OCI-M2 (cell line): ENCODE measurements around the gene ROPN1L.

ENCODE experiments used
- DNase-seq: peaks from one replicate; lab custom pipeline; 2025; ENCODE audit not compliant: unreplicated experiment; lab: John Stamatoyannopoulos, UW

ROPN1L gene

GRCh38 chr5:10427201-10427600, 14.5 kb upstream of the ROPN1L start:
- DNase-seq = no peak

DNA sequence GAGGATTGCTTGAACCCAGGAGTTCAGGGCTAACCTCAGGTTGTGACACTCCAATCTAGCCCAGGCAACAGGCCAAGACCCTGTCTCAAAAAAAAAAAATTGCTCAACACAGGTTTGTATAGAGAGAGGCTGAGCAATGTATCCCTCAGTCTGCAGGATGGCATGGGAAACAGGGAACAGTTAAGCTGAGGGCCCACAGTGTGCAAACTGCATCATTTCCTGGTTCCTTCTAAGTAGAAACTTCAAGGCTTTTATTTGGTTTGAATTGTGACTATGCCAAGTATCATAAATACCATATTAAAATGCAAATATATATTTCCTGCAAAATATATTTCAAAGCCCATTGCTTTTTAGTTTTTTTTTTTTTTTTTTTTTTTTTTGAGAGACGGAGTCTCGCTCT, 13.7 kb upstream of the ROPN1L start:
- no peak for DNase-seq

GRCh38 chr5:10431415-10431814, 10.3 kb upstream of the ROPN1L start:
- DNase-seq = no peak

- DNase-seq = no peak
Observed at GRCh38 chr5:10432059-10433008, 9.3 kb upstream of the ROPN1L start.

DNA sequence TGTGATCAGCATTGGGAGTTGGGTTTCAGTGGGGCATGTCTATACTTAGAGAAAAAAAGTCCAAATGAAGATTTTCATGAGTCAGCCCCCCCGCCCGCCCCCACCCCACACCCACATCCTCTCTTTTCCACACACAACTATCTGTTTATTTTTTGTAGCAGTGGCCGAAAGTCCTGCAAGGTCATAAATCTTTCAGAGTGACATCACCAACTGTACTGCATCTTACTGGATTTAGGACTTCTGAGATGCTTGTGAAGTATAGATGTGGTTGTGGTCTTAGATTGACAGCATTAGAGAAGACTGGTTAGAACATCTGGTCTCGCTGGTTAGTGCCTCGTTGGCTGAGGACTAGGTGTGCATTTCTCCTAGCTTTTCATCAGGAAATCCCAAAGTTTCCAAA, 7.3 kb upstream of the ROPN1L start:
- DNase-seq = no peak

- no peak for DNase-seq
Observed at GRCh38 chr5:10438301-10438700, 3.4 kb upstream of the ROPN1L start.

GRCh38 chr5:10439692-10440091, 2.0 kb upstream of the ROPN1L start:
- DNase-seq = no peak

- DNase-seq = no peak
Observed at GRCh38 chr5:10440367-10440990, 1.2 kb upstream of the ROPN1L start.

GRCh38 chr5:10441992-10442435, 335 bp downstream of the ROPN1L start:
- no peak for DNase-seq

DNA sequence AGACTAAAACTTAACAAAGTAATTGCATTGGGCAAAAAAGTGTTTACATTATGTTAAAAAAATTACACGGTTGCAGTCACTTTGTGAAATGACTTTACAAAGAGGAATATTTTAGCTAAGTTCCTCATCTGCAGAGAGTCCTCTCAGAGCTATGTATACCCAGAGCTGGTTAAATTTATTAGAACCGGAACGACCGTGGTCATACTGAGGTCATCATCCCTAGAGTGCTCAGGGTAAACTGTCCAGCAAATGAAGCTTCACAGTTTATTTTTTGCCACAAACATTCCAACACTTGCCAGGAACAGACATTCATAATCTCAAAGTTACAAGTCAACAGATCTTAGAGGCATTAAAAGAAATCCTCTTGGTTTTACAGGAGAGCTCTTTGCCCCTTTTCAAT, 897 bp downstream of the ROPN1L start:
- DNase-seq = no peak

DNA sequence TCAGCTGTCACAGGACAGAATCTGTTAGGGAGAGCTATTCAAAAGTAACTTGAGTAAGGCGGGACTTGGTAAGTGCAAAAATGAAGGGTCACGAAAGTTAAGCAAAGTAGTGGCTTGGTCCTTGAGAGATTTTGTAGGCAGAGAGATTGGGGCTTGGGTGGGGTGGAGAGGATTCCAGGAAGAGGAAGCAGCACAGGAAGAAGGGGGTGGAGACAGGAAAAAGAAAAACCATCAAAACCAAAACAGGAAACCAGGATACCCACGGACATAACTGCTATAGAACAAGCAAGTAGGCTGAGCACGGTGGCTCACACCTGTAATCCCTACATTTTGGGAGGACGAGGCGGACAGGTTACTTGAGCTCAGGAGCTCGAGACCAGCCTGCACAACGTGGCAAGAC, 3.7 kb downstream of the ROPN1L start:
- DNase-seq = no peak

DNA sequence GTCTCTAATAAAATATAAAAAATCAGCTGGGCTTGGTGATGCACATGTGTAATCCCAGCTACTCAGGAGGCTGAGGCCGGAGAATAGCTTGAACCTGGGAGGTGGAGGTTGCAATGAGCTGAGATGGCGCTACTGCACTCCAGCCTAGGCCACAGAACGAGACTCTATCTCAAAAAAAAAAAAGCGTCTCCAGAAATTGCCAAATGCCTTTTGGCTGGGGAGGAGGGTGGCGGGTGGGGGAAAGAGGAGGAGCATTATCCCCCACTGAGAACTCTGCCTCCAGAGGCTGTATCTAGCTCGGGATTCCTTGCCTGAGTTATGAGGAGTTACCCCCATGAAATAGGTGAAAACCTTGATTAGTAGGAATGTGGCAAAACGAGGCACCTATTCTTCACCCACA, 4.8 kb downstream of the ROPN1L start:
- no peak for DNase-seq

- no peak for DNase-seq
Observed at GRCh38 chr5:10447041-10447440, 5.4 kb downstream of the ROPN1L start.

- DNase-seq = no peak
Observed at GRCh38 chr5:10448754-10449360, 7.2 kb downstream of the ROPN1L start.

DNA sequence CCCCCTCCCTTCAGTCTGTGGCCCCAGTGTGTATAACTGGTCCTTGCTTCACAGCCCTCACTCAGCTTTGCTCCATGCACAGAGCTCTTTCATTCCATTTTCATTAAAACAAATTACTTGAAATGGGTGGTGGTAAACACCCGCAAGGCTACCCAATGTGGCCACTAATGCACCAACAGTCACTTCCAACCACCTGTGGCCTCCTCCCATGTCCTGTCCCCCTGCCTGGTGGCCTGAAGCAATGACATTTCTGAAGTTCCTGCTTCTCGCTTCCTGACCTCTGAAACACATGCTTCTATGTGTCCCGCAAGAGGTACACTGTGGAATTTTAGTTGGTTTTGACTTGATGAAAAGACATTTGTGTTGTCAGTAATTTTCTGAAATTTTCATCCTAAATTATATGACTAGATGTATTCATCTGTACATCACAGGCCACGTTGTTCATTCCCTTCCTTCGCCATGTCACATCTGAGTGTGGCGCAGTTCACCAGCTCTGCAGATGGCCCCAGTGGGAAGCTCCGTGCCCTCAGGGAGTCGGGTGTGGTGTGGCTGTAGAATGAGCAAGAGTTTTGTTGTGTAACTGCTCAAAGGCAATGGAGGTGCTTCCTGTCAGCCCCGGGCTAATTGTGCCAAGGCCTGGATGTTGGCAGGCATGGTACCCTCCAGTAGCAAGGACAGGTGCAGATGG, 9.6 kb downstream of the ROPN1L start:
- no peak for DNase-seq

- no peak for DNase-seq
Observed at GRCh38 chr5:10452768-10453331, 11.2 kb downstream of the ROPN1L start.

DNA sequence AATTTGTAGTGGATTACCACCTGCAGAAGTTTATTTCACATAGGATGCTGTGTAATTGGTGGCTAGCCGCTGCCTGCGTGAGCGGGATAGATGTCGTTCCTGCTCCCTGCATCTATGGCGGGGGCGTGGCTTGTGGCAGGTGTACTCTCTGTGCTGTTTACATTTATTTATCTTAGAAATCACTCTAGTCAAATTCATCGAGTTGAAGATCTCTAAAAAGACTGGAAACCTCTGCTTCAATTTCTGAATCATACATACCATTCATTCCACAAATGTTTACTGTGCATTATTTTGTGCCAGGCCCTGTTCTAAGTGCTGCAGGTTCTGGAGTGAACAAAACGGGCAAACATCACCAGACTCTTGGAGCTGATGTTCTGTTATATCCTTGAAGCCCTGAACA, 11.9 kb downstream of the ROPN1L start:
- DNase-seq = no peak

- no peak for DNase-seq
Observed at GRCh38 chr5:10454591-10455276, 13.1 kb downstream of the ROPN1L start.

DNA sequence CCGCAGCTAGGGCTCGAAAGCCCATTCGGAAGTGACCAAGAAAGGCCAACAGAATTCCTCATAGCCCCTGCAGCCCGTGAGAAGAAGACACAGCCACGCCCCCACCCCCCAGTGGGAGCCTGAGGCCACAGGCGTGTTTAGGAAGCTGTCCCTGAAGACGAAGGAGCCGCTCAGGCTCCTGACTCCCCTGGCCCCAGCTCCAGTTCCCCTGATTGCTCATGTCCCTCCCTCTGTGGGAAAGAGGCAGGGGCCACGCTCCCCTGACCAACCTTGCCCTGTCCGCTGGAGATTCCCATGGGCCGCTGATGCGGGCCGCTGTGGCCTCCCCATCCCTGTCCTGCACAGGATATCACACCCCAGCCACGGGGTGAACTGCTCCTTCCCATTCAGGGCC, 13.6 kb downstream of the ROPN1L start:
- no peak for DNase-seq

- DNase-seq = no peak
Observed at GRCh38 chr5:10456583-10457420, 15.1 kb downstream of the ROPN1L start.
